GM19452 (cell line): ENCODE data around the gene SLC25A4.
"Not testable (repeated sequence)": the region's sequence is repeated elsewhere in the genome, so short reads cannot be mapped to it uniquely, and the experiment has no call there.

ENCODE experiments used
- ATAC-seq: cut with Tn5 transposase; IDR thresholded peaks from one replicate; pipeline ENCODE4 v1.9.1; 2021; ENCODE audit not compliant: unreplicated experiment

The SLC25A4 gene

DNA sequence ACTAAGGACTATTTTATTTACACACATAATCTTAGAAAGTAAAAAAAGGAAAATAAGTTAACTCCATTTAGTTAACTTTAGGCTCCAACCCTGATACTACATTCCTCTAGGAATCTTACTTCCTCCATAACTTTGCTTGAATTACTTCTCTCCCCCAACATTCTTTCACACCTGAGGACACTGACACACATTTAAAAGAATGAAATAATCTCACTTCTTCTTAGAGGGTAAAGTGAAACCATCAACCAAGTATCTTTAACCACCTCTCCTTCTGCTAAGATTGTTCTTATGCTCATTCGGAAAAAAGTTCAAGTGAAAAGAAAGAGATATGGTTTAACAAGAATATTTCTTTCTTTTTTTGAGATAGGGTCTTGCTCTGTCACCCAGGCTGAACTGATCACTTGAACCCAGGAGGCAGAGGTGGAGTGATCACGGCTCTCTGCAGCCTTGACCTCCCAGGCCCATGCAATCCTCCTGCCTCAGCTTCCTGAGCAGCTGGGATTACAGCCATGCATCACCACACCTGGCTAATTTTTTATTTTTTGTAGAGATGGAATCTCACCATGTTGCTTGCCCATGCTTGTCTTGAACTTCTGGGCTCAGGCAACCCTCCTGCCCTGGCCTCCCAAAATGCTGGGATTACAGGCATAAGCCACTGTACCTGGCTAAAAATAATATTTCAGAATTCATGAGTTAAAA, 28.5 kb downstream of the SLC25A4 start:
- ATAC-seq = peak; percentile 79

DNA sequence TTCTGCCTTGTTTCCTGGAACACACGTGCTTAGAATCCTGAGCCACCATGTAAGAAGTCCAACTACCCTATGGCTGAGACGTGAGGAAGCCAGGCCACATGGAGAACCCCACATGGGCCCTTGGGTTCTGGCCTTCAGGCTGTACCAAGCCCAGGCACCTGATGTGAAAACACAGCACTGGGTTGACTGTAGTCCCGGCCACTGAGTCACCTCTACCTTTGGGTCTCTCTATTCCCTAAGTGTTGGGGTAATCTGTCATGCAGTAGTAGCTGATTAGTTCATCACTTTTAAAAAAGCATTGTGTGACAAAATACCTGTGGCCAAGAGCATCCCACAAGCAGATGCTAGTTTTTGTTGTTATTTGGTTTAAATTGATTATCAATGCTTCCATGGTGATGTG, 36.4 kb downstream of the SLC25A4 start:
- no peak for ATAC-seq

DNA sequence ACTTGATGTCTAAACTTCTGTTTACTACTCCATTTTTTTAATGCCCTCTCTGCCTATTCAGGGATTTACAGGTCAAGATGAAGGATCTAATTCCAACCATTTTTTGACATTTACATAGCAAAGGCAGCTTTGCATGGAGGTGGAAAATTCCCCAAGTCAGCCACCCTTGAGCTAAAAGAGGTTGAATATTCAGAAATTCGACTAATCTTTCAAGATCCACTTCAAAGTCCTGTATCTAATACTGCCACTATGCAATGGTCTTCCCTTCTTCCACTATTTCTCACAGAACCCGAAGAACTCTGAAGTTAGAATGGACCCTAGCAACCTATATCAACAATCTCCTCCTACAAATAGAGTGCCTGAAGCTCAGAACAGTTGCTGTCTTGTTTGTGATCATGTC, 39.2 kb downstream of the SLC25A4 start:
- ATAC-seq = no peak

DNA sequence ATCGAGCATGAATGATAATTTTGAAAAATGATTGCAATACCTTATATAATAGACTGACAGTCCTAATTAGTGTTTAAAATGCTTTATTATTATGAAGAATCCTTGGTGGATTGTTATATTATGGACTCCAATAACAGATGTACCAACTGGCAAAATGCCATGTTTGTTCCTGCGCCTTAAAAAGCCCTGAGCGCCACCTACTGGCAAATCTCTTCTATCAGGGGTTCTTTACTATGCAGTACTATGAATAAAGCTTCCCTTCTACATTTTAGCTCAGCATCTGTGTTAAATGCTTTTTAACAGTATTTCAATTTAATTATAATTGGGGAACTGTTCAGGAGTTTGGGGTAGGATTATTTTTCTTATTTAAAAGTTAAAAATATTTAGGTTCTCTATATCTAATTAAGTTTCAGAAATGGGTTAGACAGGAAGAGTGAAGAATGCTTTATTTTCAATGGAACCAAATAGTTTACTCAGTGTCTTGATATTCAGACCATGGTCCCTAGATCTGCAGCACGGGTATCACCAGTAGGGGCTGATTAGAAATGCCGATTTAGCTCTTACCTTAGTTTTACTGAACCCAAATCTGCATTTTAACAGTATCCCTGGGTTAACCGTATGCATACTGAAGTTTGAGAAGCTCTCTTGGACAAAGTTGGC, 40.7 kb downstream of the SLC25A4 start:
- no peak for ATAC-seq

DNA sequence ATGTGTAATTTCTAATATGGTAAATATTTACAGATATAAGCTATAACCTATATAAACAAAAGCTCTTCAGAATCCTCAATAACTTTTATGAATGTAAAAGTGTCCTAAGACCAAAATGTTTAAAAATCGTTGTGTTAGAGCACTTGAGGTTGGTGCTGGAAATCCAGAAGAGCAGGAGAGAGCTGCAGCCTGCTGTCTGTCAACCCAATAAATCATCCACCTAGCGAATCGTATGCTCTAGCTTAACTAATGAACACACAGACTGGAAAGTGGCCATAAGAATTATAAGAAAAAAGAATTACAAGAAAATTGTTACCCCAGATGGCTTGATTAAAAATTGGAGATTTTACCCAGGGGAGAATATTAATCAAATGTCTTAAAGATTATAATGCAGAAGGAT, 43.7 kb downstream of the SLC25A4 start:
- no peak for ATAC-seq

DNA sequence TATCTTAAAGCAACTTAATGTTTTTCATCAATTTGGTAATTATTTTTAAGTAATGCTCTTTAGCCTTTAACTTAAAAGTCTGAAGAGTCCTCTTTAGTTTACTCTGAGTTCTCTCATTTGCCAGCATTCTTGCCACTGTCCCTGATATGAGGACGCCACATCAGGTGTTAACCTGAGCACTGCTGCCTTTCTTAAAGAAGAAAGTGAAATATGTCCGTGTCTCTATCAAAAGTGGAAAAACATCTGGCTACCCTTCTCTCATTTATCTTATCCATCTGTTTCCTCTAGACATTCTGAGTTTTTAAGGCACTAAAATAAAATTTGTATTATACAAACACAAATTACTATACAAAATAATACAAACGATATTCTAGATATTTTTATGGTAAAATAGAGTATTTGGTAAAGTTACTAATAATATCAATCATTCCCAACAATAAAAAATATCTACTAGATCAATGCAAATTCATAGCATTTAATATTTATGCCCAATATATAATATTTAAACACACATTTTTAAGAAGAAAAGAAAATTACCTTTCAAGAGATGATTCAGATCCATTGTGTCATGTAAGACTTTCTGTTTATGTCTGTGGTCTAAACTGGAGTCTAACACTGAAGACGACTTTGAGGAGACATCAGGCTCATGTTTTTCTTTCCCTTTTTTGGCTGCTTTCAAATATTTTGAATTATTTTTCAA, 46.7 kb downstream of the SLC25A4 start:
- no peak for ATAC-seq

DNA sequence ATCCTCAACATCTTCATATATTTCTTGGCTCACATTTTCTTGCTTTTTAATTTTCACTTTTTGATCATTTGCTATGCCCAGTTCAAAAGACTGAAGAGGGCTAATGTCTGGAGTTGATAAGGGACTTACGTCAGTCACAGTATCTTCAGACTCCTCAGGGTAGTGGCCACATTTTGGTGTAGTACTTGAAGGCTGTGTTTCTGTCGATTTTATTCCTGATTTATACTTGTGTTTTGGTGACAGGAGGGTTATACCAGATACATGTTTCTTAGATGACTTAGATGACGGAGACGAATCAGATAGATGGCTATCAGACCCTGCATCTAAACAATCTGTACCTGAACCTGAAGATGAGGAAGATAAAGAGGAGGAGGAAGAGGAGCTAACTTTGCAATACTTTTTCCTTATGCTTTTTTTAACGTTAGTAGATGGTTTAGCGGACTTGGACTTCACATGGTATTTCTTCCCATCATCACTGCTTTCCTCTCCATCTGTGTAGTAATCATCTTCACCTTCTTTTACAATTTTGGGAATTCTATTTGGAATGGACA, 47.3 kb downstream of the SLC25A4 start:
- ATAC-seq = no peak

DNA sequence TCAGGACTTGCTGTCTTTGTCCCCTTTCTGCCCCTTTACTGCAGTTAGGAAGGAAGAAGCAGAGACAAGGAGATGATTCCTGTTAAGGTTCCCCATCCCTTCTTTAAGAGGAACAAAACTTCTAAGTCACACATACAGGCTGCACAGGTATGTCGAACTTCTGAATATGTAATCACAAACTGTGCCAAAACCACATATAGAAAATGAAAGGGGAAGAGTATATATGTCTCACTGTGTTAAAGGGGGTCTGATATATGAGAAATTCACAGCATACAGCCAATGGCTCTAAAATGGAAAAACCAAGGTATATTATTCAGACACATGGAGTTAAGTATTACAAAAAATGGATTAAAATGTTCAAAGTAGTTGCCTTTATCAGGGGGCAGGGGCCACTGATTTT, 49.0 kb downstream of the SLC25A4 start:
- ATAC-seq = peak; percentile 87

DNA sequence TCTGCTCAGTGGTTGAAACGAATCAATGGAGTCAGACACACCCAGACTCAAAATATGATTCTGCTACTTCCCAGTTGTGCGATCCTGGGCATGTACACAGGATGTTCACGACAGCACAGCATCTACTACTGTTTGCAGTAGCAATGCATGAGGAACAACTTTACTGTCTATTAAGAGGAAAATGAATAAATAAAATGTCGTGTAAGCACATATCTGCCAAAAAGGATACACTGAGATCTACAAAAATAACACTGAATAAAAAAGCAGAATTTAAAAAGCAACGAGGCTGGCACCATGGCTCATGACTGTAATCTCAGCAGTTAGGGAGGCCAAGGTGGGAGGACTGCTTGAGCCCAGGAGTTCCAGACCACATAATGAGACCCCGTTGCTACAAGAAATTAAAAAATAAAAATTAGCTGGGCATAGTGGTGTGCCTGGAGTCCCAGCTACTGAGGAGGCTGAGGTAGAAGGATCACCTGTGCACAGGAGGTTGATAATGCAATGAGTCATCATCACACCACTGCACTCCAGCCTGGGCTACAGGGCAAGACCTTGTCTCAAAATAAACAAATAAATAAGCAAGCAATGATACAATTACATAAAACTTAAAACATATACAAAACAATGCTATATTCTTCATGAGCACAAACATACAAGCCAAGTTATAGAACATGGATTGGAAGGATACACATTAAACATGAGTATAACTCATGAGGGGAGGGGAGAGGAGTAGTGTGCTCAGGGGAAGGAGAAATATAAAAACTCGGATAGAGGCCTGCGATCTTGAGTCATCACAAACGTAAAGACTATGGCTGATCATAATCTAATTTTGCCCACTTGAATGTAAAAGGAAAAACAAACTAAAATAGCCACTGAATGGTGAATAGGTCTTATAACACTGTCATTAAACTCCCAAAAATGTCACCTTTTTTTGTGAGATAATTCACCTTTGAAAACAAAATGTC, 52.1 kb downstream of the SLC25A4 start:
- no peak for ATAC-seq

DNA sequence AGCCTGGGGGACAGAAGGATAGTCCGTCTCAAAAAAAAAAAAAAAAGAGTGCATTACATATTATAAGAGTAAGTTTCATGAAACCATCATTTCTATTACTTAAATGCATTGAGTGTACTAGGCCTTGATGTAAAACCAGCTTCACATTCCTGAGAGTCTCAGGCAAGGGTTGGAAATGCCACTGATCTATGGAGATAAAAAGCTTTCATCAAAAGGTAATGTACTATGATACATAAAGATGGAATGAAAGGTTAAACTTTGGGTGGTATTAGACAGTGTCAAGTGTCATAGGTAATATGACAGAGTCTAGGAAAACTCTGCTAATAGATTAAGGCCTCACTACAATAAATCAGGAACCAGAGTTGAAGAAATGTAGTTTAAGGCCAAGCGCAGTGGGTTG, 53.4 kb downstream of the SLC25A4 start:
- ATAC-seq = no peak

DNA sequence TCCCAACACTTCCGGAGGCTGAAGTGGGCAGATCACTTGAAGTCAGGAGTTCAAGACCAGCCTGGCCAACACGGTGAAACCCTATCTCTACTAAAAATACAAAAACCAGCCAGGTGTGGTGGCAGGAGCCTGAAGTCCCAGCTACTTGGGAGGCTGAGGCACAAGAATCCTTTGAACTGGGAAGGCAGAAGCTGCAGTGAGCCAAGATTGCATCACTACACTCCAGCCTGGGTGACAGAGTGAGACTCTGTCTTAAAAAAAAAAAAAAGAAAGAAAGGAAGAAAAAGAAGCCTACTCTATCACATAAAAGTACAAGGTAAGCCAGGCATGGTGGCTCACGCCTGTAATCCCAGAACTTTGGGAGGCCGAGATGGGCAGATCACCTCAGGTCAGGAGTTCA, 55.1 kb downstream of the SLC25A4 start:
- ATAC-seq = not testable (repeated sequence)
